GM21576 (cell line): ENCODE data around the gene C2orf78.
A peak's percentile ranks its signal among the peaks of the same experiment; 100 is the strongest.
"Not testable (repeated sequence)": the region's sequence is repeated elsewhere in the genome, so short reads cannot be mapped to it uniquely, and the experiment has no call there.

Source experiments
- ATAC-seq: cut with Tn5 transposase; IDR thresholded peaks from one replicate; pipeline ENCODE4 v1.9.1; 2021; ENCODE audit warnings: mild to moderate bottlenecking, moderate library complexity; ENCODE audit not compliant: unreplicated experiment

C2orf78 gene, protein sequence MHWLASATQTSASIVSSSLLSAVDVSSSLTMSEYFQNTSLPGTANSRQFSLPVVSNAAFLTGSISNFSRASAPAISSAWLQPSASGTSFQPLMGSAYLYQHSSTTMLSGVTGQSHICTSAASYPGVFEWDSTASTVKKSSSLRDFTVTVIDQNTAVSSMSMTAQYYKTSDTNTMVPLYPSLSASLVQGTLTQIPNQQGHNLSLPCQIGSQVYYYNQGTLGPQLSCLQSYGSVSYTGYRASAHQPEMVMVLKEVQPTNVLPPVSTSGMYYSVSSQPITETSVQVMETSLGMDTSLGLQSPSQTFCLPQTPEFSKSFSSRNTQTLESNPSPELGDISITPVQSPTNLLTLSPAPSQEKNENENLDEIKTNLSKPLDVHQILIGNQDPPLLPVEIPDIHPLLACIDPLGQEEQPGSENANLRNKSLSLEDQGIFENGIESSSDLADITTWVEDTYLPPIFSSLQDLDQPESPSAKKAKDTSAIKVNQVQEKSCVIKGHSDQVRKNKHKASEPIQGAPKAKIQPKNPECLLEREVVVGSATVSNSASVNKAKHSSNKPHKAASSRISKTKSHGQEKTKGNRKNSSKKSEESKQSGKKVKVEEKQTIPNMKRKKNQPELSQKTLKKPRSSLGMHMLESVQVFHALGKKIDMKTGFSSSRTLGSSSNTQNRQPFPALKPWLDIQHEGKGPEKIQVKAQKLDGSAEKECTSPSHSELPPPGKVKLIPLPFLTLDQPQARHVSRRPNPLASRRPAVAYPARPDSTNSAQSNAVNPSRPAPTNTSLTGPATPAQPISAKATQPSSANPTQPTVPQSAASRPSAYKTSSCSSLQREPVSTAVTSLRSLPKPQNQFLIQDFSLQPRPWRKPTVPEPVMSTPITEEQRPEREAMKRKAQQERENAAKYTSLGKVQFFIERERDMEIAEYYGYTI

DNA sequence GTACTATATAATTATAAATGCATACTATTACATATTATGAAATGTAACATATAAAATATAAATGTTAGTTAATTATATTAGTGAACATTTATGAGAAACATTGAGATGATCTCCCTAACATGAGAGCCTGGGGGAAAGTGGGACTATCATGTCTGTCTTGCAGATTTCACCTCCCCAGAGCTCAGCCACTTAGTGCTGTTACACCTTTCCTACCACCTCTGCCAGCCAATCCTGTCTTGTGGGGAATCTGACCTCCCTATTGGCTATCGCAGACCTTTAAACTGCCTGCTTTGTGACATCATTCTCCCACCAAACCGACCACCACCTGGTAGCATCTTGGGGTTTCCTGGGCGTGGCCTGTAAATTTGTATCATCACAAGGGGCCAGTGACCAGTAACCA lies at the start of gene C2orf78:
Gene C2orf78 (plus strand): TSS at position 301 of the 400 bp plus-strand sequence. CDS start 127 bp downstream, outside the sequence.
- not testable (repeated sequence) for ATAC-seq

GRCh38 chr2:73736378-73736777 lies 47.6 kb upstream of the C2orf78 start:
- no peak for ATAC-seq

DNA sequence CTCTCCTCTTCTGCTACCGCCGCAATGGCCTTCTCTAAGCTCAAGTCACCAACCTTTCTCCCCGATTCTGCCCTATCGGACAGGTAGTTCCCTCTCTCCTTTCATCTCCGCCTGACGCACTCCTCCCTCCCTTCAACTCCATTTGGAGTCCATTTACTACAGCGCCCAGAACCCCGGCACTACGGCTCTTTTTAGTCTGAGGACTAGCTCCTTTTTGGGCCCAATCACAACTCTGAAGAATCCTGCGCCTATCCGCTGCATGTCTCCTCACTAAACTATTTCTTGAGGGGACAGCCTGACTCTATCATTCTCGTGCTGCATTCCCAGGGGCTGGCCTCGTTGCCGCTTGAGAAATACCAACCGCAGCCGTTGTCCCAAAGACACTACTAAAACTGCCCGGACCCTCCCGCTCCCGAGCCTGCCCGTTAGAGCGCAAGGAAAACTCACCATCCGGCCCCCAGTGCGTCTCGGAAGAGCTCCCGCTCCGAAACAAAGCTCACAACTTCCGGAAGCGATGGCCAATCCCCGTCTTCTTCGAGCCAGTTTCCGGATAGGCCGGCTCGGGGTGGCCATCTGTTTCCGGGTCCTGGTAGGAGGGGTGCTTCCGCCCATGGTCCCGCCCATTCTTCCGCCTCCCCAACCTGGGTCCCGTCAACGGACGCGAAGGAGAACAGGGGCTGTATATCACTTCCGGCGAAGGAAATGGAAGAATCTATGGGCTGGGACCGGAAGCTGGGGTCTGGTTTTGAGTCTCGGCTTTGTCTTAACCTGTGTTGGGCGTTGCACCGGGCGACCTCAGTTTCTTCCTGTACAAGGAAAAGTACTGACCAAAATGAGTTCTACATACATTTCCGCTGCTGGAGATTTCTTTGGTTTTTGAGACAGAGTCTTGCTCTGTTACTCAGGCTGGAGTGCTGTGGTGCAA lies 46.9 kb upstream of the C2orf78 start, which contains the start of gene TPRKB:
Gene TPRKB (minus strand): TSS at position 491 of the 925 bp plus-strand sequence. CDS start 2,776 bp downstream, outside the sequence.
- peak; percentile 98 for ATAC-seq

- no peak for ATAC-seq
These were observed 44.9 kb upstream of the C2orf78 start for GRCh38 chr2:73739101-73739500.

DNA sequence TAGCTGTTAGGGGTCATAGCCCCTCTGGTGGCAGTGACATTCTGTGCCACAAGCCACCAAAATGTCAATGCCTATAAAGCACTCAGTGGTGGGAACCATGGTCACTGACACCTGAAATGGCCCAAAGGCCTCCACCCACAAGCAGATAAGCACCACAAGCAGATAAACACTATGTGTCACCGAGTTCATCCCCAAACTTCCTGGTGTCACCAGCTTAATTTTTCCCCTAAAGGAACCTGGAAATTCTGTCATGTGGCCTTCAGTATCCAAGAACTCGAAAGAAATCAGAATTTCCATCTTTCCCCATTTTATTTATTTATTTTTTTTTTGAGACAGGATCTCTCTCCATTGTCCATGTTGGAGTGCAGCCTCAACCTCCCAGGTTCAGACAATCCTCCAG lies 43.2 kb upstream of the C2orf78 start:
- ATAC-seq, result no peak

DNA sequence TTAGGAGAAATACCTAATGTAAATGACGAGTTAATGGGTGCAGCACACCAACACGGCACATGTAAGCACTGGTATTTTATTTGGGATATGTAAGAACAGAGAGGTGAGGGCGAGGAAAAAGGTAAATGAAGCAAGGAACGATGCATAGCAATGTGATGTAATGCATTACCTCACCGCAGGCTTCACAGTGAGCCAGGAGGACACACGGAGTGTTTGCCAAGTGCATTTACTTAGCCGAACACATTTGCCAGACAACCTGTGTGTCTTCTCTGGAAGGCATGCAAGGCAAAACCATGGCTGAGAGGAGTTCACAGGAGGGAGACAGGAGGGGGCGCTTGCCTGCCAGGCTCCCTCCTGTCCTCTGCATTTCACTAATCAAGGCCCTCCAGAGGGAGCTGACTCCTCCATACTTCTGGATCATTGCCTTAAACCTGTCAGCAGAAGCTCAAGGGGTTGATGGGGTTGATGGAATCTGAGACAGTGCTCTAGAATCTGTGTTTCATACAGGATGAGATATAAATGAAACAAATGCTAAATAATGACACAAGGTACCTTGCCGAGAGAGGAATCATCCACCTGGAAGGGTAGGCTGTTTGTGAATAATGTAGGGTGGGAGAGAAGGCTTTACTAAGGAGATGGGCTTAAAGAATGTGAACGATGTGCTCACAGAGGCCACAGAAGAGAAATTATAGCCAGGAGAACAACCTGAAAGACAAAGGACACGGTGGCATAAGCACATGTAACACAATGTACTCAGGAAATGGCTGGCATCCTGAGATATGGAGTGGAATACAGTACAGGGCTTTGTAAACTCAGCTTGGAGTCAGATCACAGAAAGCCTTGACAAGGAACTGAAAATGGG lies 37.7 kb upstream of the C2orf78 start:
- no peak for ATAC-seq

- no peak for ATAC-seq
These were observed 37.1 kb upstream of the C2orf78 start for GRCh38 chr2:73746877-73747208.

GRCh38 chr2:73749314-73749713 lies 34.7 kb upstream of the C2orf78 start:
- ATAC-seq, result no peak

DNA sequence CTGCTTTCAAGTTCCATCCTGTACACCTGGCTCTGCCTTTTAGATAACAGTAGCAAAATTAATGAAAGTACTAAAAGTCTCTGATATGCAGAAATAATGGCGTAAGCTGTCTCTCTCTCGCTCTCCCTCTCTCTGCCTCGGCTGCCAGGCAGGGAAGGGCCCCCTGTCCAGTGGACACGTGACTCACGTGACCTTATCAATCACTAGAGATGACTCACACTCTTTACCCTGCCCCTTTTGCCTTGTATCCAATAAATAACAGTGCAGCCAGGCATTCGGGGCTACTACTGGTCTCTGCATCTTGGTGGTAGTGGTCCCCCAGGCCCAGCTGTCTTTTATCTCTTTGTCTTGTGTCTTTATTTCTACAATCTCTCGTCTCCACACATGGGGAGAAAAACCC lies 29.7 kb upstream of the C2orf78 start:
- ATAC-seq, result not testable (repeated sequence)

DNA sequence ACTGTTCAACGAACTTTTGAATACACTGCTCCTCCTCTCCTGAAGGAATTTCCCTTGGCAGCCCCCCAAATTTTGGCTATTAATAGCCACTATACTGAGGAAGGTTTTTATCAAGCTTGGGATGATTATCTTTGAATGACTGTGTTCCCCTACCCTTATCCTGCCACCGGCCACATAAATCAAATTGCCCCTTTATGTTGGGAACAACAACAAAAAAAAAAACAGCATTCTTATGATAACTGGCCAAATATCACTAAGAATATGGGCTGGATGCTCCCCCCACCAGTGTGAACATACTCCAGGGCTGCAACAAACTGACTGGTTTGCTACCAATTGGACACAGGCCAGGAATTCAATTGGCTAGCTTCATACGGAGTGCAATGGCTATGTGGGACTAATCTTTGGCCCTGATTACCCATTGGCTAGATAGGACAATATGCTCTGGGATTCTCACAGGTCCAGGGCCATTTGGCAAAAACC lies 24.7 kb upstream of the C2orf78 start:
- no peak for ATAC-seq

GRCh38 chr2:73759904-73760303 lies 24.1 kb upstream of the C2orf78 start:
- ATAC-seq, result no peak

GRCh38 chr2:73762571-73762970 lies 21.4 kb upstream of the C2orf78 start:
- no peak for ATAC-seq

- no peak for ATAC-seq
These were observed 19.0 kb upstream of the C2orf78 start for GRCh38 chr2:73764945-73765344.

- no peak for ATAC-seq
These were observed 17.6 kb upstream of the C2orf78 start for GRCh38 chr2:73766349-73766748.

DNA sequence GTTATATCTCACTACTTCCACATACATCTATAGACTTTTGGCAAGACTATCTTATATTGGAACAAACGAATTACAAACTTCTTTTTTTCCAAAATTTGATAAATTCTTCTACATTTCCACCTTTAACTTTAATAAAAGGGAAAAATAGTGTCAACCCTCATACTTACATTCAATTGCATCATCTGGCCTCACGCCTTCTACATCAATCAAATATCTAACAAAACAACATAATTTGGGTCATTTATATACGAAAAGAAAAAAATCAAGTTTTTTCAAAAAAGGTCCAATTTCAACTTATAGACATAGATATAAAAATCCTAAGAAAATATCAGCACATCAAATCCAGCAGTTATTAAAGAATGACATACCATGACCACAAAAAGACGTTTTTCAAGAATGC lies 17.0 kb upstream of the C2orf78 start:
- ATAC-seq, result no peak

DNA sequence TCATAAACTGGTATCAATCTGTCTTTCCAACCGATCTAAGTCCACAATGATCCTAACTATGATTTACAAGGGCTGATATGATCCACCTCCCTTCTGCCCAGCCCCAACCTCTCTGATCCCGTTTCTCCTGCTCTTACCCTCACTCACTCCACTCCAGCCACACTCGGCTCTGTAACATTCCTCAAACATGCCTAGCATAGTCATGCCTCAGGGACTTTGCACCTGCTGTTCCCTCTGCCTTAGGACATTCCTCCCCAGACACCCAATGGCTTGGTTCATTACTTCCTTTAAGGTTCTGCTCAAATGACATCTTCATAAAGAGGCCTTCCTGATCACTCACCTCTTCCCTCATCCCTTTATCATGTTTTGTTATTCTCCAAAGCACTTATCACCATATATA lies 13.3 kb upstream of the C2orf78 start:
- no peak for ATAC-seq

GRCh38 chr2:73772819-73773218 lies 11.2 kb upstream of the C2orf78 start:
- ATAC-seq, result no peak

DNA sequence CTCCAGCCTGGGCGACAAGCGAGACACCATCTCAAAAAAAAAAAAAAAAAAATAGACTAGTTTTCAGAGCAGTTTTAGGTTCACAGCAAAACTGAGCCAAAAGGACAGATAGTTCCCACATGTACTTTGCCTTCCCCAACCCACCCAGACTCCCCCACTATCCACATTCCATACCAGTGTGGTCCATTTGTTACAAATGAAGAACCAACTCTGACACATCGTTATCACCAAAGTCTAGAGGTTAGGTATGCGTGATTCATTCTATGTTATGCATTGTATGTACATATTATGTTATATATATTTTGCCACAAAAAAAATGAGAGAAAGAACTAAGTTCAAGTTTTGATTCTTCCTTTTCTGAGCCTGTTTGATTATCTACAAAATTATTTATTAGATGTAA lies 7.6 kb upstream of the C2orf78 start:
- no peak for ATAC-seq

DNA sequence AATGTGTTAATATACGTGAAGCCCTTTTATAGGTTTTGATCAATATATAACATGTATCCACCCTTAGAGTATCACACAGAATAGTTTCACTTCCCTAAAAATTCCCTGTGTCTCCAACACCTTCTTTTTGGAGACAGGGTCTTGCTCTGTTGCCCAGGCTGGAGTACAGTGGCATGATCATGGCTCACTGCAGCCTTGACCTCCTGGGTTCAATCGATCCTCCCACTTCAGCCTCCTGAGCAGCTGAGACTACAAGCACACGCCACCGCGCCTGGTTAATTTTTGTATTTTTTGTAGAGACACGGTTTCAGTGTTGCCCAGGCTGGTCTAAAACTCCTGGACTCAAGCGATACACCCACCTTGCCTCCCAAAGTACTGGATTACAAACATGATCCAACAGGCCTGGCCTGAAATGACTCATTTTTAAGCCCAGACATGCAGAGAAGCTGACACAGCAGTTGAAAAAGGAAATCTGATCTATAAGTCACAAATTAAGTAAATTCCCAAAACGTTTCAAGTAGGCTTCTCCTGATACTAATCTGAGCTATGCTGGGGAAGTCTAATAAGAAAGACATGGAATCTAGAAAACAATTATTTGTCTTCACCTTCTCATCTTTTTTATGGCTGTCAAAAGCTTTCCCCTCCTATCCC lies 7.0 kb upstream of the C2orf78 start:
- ATAC-seq, result no peak
